Mononuclear cell (primary cell): ENCODE data around the gene MYCBPAP. TPM values are rescaled to one million over a fixed set of nuclear protein-coding genes. Genes with fewer than 3 reads are reported as not detected.
A peak's percentile ranks its signal among the peaks of the same experiment; 100 is the strongest.

Experiments
- H3K27me3 ChIP-seq: 2 replicates; pipeline ENCODE4 v1.6.0; 2011; ENCODE audit warnings: low read length, control low read depth; ENCODE audit not compliant: insufficient read depth
- H3K4me1 ChIP-seq: 2 replicates; pipeline ENCODE4 v1.5.1; 2011; ENCODE audit warnings: mild to moderate bottlenecking, low read length, control low read depth; ENCODE audit not compliant: insufficient read depth
- H3K4me3 ChIP-seq: 2 replicates; pipeline ENCODE4 v1.5.1; 2011; ENCODE audit warnings: mild to moderate bottlenecking, low read length, moderate library complexity
- H3K9me3 ChIP-seq: 2 replicates; pipeline ENCODE4 v1.5.1; 2011; ENCODE audit warnings: low read depth, mild to moderate bottlenecking, control low read depth, low read length
- total RNA-seq: library from RNA; depleted of rRNA; stranded (reverse); fragments of >200 nt; gene quantifications from one replicate; pipeline ENCODE4 v1.2.3, GENCODE V29; 2012

Gene MYCBPAP
- total RNA-seq, 1 donor = 0.73 TPM

GRCh38 chr17:50478391-50479381 lies 29.6 kb upstream of the MYCBPAP start, which contains the start of gene RSAD1:
TSS of gene RSAD1 (plus strand) at chr17:50478860. CDS start at chr17:50478885, 25 bp downstream.
- H3K4me3 ChIP-seq = peak within 1 kb of the TSS; percentile 91
- no peaks in the 10 kb centered on the region for H3K27me3 ChIP-seq
- H3K4me1 ChIP-seq = peaks cover 23% of the 10 kb centered on the region
- no peaks in the 10 kb centered on the region for H3K9me3 ChIP-seq

GRCh38 chr17:50479522-50480141 lies 28.6 kb upstream of the MYCBPAP start:
- Histone ChIP-seq H3K4me1 (peaks cover 23% of the 10 kb centered on the region), H3K4me3 (peak overlapping the region; percentile 91), H3K27me3 (no peaks in the 10 kb centered on the region), H3K9me3 (no peaks in the 10 kb centered on the region)

GRCh38 chr17:50480142-50480764 lies 28.0 kb upstream of the MYCBPAP start:
- Histone ChIP-seq H3K27me3 (no peaks in the 10 kb centered on the region), H3K4me1 (peaks cover 23% of the 10 kb centered on the region), H3K4me3 (no peak overlapping the region), H3K9me3 (no peaks in the 10 kb centered on the region)

- no peak overlapping the region for H3K4me3 ChIP-seq
- H3K27me3 ChIP-seq = no peaks in the 10 kb centered on the region
- peaks cover 23% of the 10 kb centered on the region for H3K4me1 ChIP-seq
These were observed 27.3 kb upstream of the MYCBPAP start for GRCh38 chr17:50480854-50481490.

GRCh38 chr17:50481648-50482047 lies 26.6 kb upstream of the MYCBPAP start:
- H3K27me3 ChIP-seq = no peaks in the 10 kb centered on the region
- no peaks in the 10 kb centered on the region for H3K9me3 ChIP-seq
- H3K4me3 ChIP-seq = no peak overlapping the region
- peaks cover 23% of the 10 kb centered on the region for H3K4me1 ChIP-seq

More at GRCh38 chr17:50480854-50481490, 27.3 kb upstream of the MYCBPAP start:
- no peaks in the 10 kb centered on the region for H3K9me3 ChIP-seq

GRCh38 chr17:50482110-50482509 lies 26.1 kb upstream of the MYCBPAP start:
- Histone ChIP-seq H3K4me1 (peaks cover 23% of the 10 kb centered on the region), H3K4me3 (no peak overlapping the region), H3K27me3 (no peaks in the 10 kb centered on the region), H3K9me3 (no peaks in the 10 kb centered on the region)

GRCh38 chr17:50482516-50482915 lies 25.7 kb upstream of the MYCBPAP start:
- Histone ChIP-seq H3K9me3 (no peaks in the 10 kb centered on the region), H3K4me1 (peaks cover 23% of the 10 kb centered on the region), H3K27me3 (no peaks in the 10 kb centered on the region), H3K4me3 (no peak overlapping the region)

- no peaks in the 10 kb centered on the region for H3K27me3 ChIP-seq
- H3K4me3 ChIP-seq = no peak overlapping the region
- H3K4me1 ChIP-seq = peaks cover 19% of the 10 kb centered on the region
- no peaks in the 10 kb centered on the region for H3K9me3 ChIP-seq
These were observed 25.0 kb upstream of the MYCBPAP start for GRCh38 chr17:50483266-50483665.

- H3K9me3 ChIP-seq = no peaks in the 10 kb centered on the region
- H3K4me1 ChIP-seq = peaks cover 11% of the 10 kb centered on the region
- no peak overlapping the region for H3K4me3 ChIP-seq
- H3K27me3 ChIP-seq = no peaks in the 10 kb centered on the region
These were observed 23.7 kb upstream of the MYCBPAP start for GRCh38 chr17:50484386-50485155.

- no peak overlapping the region for H3K4me3 ChIP-seq
- no peaks in the 10 kb centered on the region for H3K9me3 ChIP-seq
- H3K27me3 ChIP-seq = no peaks in the 10 kb centered on the region
- no peaks in the 10 kb centered on the region for H3K4me1 ChIP-seq
These were observed 20.8 kb upstream of the MYCBPAP start for GRCh38 chr17:50487213-50488096.

- Histone ChIP-seq H3K4me1 (no peaks in the 10 kb centered on the region), H3K4me3 (no peak overlapping the region), H3K27me3 (no peaks in the 10 kb centered on the region), H3K9me3 (no peaks in the 10 kb centered on the region)
These were observed 19.4 kb upstream of the MYCBPAP start for GRCh38 chr17:50488880-50489279.

- Histone ChIP-seq H3K4me3 (no peak overlapping the region), H3K4me1 (no peaks in the 10 kb centered on the region), H3K27me3 (no peaks in the 10 kb centered on the region), H3K9me3 (no peaks in the 10 kb centered on the region)
These were observed 16.7 kb upstream of the MYCBPAP start for GRCh38 chr17:50491505-50491904.

- Histone ChIP-seq H3K4me3 (no peak overlapping the region), H3K4me1 (no peaks in the 10 kb centered on the region), H3K9me3 (no peaks in the 10 kb centered on the region), H3K27me3 (no peaks in the 10 kb centered on the region)
These were observed 16.0 kb upstream of the MYCBPAP start for GRCh38 chr17:50492214-50492613.
